HG02798 (cell line): ENCODE measurements around the gene BHLHA15.

Experiments used
- ATAC-seq: cut with Tn5 transposase; IDR thresholded peaks from one replicate; pipeline ENCODE4 v1.9.1; 2021; ENCODE audit warnings: mild to moderate bottlenecking; ENCODE audit not compliant: unreplicated experiment, poor library complexity

BHLHA15 gene

DNA sequence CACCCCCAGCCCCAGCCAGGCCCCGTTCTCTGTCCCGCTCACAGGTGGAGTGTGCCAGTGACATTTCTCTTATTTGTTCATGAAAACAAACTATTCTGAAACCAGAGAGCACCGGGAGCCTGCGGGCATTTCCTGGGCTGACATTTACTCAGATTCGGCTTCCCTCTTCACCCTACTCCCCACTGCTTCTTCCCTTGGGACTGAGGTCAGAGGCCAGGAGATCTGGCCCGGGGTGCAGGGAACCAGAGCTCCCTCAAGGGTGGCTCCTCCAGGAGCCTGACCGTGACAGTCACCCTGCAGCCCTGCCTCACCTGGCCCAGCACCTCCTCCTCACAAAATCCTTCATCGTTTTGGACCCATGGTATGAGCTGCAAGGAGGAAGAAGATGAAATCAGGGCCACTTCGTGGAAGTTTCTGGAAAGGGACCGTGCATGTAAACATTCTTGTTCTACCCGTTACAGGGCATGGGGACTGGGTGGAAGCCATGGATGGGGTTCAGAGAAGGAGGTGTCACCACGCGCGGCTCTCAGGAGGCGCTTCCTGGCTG lies 12.2 kb downstream of the BHLHA15 start:
- ATAC-seq: no peak

DNA sequence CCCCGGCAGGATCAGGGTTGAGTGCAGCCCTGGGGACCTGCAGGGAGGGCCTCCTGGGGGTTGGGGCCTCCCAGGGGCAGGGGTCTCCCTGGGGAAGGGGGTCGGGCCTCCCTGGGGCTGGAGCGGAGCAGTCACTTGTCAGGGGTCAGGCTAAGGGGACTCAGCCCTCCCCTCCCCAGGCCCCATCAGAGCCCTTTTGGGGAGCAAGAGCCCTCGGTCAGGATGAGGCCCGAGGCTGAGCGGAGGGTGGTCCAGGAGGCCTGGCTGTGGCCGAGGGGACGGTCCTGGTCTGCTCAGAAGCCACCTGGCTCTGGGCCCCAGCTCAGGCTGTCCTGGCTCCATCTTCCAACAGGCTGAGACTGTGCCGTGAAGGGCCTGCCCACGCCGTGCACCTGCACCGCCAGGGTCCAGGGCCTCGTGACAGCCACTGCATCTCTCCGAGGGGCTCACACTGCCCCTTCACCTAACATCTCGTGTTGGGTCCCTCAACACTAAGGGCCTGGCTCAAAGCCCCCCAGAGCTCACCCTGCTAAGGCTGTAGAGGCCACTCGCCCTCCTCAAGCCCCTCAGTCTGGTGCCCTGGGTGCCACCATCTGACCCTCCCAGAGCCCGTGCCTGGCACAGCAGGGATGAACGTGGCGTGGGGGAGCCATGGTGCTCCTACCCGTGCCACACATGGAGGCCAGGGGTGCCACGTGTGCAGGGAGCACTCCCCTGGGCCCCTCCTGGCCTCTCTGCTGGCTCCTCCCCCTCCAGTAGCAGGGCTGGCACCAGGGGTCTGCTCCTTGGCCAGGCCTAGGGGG lies 12.9 kb downstream of the BHLHA15 start:
- ATAC-seq: no peak

DNA sequence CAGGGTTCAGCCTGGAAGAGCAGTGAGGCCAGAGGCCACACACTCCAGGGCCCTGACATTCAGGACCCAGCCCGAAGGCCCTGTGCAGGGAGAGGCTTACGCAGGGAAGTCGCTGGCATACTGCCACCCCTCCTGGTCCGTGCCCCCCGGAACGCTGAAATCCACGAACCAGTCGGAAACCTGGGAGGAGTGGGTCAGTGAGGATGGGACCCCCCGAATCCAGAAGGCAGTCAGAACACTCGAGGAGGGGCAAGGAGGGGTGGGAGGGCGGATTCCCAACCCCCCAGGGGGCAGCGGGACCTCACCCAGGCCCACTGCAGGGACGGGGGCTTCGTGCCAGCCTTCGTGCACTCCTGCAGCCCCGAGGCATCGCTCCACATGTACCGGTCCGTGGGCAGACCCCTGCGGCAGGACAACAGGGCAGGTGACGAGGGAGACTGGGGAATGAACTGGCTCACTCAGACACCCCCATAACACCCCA lies 13.5 kb downstream of the BHLHA15 start:
- ATAC-seq: no peak

- no peak for ATAC-seq
Observed at GRCh38 chr7:98225913-98226614, 14.8 kb downstream of the BHLHA15 start.

GRCh38 chr7:98227939-98228338 lies 16.7 kb downstream of the BHLHA15 start:
- no peak for ATAC-seq

GRCh38 chr7:98228801-98229200 lies 17.6 kb downstream of the BHLHA15 start:
- ATAC-seq: no peak

GRCh38 chr7:98229441-98229840 lies 18.2 kb downstream of the BHLHA15 start:
- ATAC-seq: no peak

DNA sequence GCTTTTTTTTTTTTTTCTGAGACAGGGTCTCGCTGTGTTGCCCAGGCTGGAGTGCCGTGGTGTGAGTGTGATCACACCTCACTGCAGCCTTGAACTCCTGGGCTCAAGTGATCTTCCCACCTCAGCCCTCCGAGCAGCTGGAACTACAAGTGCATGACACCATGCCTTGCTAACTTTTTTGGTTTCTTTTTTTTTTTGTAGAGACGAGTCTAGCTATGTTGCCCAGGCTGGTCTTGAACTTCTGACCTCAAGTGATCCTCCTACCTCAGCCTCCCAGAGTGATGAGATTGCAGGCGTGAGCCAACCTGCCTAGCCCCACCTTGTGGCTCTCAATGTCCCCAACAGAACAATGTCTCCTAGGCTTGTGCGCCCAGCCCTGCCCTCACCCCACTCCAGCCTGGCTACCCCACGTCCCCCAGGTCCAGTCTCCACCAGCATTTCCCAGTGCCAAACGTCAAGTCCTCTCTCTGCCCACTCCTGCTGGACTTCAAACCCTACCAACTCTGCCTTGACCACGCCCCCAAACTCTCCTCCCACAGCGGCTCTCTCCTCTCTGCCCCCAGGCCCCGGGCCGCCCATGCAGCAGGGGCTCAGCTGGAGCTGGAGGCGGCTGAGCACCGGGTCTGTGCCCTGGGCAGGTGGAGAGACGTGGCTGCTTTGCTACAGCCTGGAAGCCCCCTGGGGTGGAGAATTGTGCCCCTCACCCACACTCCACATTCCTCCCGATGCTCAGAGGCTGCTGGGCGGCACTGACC lies 18.9 kb downstream of the BHLHA15 start:
- ATAC-seq: no peak

GRCh38 chr7:98230746-98231471 lies 19.7 kb downstream of the BHLHA15 start:
- no peak for ATAC-seq

- ATAC-seq: no peak
Observed at GRCh38 chr7:98231493-98232262, 20.4 kb downstream of the BHLHA15 start.

- ATAC-seq: no peak
Observed at GRCh38 chr7:98232263-98232585, 21.0 kb downstream of the BHLHA15 start.

DNA sequence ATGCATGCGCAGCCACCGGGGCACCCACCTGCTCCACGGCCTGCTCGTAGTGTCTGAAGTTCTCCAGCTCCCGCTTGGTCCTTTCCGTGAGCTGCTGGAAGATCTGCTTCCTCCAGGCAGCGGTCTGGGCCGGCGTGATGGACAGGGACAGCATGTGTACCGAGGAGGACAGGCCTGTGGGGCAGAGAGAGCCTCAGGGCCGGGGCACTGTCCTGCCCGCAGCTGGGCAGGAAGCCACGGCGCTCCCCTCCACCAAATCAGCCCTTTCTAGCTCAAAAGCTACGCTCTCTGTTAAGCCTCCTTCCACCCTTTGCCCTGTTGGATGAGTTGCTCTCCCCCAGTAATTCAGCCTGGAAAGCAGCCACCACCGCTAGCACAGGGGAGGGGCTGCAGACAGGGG lies 21.6 kb downstream of the BHLHA15 start:
- ATAC-seq: no peak

DNA sequence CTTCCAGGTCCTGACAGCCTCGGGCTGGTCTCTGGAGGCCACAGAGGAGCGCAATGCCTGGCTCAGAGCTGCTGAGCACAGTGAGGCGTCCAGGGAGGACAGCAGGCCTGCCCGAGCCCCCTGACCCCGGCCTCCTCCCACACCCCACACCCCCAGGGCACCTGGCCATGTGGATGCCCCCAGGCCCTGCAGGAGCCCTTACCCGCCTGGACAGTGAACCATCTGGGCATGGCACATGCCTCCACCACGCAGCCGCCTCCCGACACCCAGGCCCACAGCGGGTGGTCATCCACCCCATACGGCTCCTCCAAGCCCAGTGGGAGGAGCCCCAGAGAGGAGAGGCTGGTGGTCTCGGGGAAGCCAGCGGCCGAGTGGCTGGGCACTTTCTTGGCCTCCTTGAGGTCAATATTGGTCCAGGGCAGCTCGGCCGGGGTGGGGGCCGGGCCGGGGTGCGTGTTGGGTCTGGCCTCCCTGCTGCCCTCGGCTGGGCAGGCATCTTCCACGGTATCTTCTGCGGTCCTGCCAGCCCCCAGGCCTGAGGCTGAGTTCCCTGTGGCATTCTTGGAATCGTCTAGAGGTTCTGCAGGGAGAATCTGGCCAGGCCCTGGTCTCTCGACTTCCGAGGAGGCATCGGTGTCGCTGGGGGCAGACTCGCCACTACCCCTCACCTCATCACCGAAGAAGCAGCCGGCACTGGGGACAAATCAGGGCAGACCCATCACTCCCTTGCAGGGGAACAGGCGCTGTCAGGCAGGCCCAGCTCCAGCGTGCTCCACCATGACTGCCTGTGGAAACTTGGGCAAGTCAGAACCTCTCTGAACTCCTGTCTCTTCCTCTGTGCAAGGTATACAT lies 22.2 kb downstream of the BHLHA15 start:
- no peak for ATAC-seq

GRCh38 chr7:98234429-98235147 lies 23.3 kb downstream of the BHLHA15 start:
- ATAC-seq: no peak

- no peak for ATAC-seq
Observed at GRCh38 chr7:98235901-98236300, 24.7 kb downstream of the BHLHA15 start.

- ATAC-seq: no peak
Observed at GRCh38 chr7:98236355-98237185, 25.3 kb downstream of the BHLHA15 start.

DNA sequence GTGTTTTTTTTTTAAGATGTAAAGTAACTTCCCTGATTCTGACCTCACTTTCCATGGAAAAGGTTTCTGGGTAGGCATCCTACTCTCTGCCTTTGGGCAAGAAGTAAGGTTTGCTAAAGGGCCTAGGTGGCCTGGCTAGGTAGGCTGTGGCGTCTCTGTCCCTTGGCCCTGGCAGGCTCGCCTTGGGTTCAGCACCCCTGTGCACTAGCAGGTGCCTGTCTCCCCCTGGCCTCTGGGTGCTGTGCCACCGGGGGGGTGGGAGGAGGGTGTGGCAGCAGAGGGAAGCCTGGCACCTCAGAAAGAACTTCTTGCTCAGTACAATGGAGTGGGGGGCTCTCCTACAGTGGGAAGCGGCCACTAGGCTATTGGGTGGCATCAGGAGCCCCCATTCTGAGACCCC lies 26.8 kb downstream of the BHLHA15 start:
- no peak for ATAC-seq
